GM12801 (cell line): ENCODE data around the gene TMEM130.

Experiments used
- CTCF ChIP-seq: IDR thresholded peaks from one replicate; pipeline ENCODE4 v1.5.1; 2011; ENCODE audit warnings: control low read depth; ENCODE audit not compliant: insufficient read length; ENCODE audit errors: extremely low read depth

The TMEM130 gene

GRCh38 chr7:98802781-98803110, 67.1 kb downstream of the TMEM130 start:
- no peak for TF ChIP-seq CTCF

DNA sequence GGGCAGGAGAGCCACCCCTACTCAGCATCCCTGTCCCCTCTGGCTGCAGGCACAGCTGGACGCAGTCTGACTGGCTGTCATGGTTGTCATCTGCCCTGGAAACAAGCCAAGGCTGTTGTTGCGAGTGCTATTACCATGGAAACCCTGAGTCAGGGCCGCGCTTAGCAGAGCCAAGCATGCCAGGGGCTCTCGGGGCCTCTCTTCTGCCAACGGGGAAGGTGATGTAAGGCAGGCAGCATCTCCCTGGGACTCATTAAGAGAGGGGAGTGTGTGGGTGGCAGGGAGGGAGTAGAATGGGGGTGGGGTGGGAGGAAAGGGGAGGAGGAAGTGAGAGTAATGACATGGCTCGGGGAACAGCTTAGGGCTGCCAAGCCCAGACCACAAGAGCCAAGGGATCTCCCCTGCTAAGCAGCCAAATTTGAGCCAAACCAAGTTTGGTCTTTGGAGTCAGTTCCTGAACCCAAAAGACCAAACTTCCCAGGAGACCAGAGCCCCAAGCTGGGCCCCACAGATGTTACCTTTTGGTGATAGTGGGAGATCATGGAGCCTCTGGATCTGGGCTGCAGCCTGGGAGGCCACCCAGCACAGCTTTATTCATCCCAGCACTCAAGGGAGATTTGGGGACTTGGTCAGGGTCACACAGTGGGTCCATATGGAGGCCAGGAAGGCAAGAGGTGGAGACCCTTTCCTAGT, 67.6 kb downstream of the TMEM130 start:
- no peak for TF ChIP-seq CTCF

- TF ChIP-seq CTCF = no peak
These were observed 68.8 kb downstream of the TMEM130 start for GRCh38 chr7:98800996-98801395.

DNA sequence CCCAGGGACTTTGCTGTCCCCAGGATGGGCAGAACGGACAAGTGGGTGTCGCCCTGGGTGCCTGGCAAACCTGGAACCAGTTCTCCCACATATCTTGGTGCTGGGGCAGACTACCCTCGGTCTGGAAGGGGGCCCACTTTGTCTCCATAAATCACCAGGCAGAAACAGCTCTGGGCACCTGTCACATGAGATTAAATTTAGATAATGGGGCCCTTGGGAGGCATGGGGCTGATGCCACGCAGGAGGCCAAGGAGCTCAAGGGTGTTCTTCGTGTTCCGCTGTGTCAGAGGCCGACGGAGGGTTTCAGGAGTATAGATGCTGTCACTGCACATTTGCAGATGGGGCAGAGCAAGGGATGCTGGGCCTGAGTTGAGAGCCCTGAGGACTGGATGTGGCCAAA, 72.7 kb downstream of the TMEM130 start:
- TF ChIP-seq CTCF = no peak
